A549 (cell line): Measurements from ENCODE around the gene KIF26A.

ENCODE experiments used
- CEBPB ChIP-seq, 2 experiments: fragments of >200 bp in 1 of 2; sonication (Bioruptor Twin) in 1 of 2; formaldehyde crosslinking in 1 of 2; IDR thresholded peaks; 2 replicates each; pipeline ENCODE4 v1.6.1; 2012 to 2016
- EP300 ChIP-seq, 2 experiments: fragments of >200 bp; sonication (Bioruptor Twin); formaldehyde crosslinking; IDR thresholded peaks; 2 replicates in 1 of 2; 3 replicates in 1 of 2; pipeline ENCODE4 v1.6.1; 2016 to 2017
- HDAC2 ChIP-seq: fragments of 200-600 bp; sonication (generic); IDR thresholded peaks from 2 replicates; pipeline ENCODE4 v1.6.1; 2016
- POLR2A ChIP-seq: IDR thresholded peaks from 2 replicates; pipeline ENCODE4 v1.6.1; 2012; ENCODE audit warnings: mild to moderate bottlenecking, low read length
- RFX5 ChIP-seq: fragments of 450-650 bp; IDR thresholded peaks from 2 replicates; pipeline ENCODE4 v1.7.1; 2014; ENCODE audit warnings: antibody characterized with exemption, mild to moderate bottlenecking, moderate library complexity
- RNF2 ChIP-seq: fragments of 200-600 bp; sonication (generic); IDR thresholded peaks from 2 replicates; pipeline ENCODE4 v1.6.1; 2016; ENCODE audit warnings: low read depth, mild to moderate bottlenecking, antibody characterized with exemption, moderate library complexity, borderline replicate concordance
- ZFP36 ChIP-seq: fragments of 450-650 bp; IDR thresholded peaks from 2 replicates; pipeline ENCODE4 v1.6.1; 2014; ENCODE audit warnings: borderline replicate concordance; ENCODE audit not compliant: partially characterized antibody
- TF ChIP-seq, protein P1 (sequence below): fragments of >200 bp; sonication (Bioruptor Twin); formaldehyde crosslinking; IDR thresholded peaks from 3 replicates; pipeline ENCODE4 v1.5.1; 2016
- TF ChIP-seq, protein P2 (sequence below): fragments of 200-600 bp; sonication (generic); IDR thresholded peaks from 2 replicates; pipeline ENCODE4 v1.6.1; 2016; ENCODE audit warnings: antibody characterized with exemption, mild to moderate bottlenecking, moderate library complexity

DNA sequence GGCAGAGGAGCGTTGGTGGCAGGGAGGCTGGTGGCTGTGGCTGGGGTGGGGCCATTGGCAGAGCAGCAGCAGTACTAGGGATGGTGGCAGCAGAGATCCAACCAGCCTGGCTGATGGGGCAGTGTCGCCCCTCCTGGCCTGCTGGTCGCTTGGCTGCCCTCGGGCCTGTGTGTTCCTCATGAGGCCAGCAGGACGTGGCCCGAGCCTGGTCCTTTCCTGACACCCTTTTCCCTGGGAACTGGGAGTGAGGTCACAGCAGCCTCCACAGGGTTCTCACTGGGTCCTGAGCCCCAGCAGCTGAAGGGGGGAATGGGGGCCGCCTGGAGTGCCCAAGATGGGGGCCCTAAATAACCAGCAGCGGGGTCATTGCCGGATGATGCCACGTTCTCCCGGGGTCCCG, 46.1 kb downstream of the KIF26A start:
- TF ChIP-seq POLR2A: no peak
- TF ChIP-seq CEBPB (IDR thresholded peaks at IDR 0.05): no peak
- TF ChIP-seq, protein P1, sequence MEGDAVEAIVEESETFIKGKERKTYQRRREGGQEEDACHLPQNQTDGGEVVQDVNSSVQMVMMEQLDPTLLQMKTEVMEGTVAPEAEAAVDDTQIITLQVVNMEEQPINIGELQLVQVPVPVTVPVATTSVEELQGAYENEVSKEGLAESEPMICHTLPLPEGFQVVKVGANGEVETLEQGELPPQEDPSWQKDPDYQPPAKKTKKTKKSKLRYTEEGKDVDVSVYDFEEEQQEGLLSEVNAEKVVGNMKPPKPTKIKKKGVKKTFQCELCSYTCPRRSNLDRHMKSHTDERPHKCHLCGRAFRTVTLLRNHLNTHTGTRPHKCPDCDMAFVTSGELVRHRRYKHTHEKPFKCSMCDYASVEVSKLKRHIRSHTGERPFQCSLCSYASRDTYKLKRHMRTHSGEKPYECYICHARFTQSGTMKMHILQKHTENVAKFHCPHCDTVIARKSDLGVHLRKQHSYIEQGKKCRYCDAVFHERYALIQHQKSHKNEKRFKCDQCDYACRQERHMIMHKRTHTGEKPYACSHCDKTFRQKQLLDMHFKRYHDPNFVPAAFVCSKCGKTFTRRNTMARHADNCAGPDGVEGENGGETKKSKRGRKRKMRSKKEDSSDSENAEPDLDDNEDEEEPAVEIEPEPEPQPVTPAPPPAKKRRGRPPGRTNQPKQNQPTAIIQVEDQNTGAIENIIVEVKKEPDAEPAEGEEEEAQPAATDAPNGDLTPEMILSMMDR: no peak
- TF ChIP-seq RFX5: no peak
- TF ChIP-seq, protein P2, sequence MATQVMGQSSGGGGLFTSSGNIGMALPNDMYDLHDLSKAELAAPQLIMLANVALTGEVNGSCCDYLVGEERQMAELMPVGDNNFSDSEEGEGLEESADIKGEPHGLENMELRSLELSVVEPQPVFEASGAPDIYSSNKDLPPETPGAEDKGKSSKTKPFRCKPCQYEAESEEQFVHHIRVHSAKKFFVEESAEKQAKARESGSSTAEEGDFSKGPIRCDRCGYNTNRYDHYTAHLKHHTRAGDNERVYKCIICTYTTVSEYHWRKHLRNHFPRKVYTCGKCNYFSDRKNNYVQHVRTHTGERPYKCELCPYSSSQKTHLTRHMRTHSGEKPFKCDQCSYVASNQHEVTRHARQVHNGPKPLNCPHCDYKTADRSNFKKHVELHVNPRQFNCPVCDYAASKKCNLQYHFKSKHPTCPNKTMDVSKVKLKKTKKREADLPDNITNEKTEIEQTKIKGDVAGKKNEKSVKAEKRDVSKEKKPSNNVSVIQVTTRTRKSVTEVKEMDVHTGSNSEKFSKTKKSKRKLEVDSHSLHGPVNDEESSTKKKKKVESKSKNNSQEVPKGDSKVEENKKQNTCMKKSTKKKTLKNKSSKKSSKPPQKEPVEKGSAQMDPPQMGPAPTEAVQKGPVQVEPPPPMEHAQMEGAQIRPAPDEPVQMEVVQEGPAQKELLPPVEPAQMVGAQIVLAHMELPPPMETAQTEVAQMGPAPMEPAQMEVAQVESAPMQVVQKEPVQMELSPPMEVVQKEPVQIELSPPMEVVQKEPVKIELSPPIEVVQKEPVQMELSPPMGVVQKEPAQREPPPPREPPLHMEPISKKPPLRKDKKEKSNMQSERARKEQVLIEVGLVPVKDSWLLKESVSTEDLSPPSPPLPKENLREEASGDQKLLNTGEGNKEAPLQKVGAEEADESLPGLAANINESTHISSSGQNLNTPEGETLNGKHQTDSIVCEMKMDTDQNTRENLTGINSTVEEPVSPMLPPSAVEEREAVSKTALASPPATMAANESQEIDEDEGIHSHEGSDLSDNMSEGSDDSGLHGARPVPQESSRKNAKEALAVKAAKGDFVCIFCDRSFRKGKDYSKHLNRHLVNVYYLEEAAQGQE: no peak
- TF ChIP-seq RNF2: no peak
- TF ChIP-seq ZFP36: no peak
- TF ChIP-seq HDAC2: no peak
- TF ChIP-seq EP300 (IDR thresholded peaks at IDR 0.05): no peak
